ENCODE results near the gene ADGRV1.

ADGRV1 gene

GRCh38 chr5:91052977-91053740, 494.6 kb downstream of the ADGRV1 start:
- Histone ChIP-seq H2AFZ (ENCODE audit: low read depth, low read length, severe bottlenecking) (no peak overlapping the region), H3K79me2 (ENCODE audit: insufficient read depth, low read length) (no peaks in the 10 kb centered on the region), H3K36me3 (ENCODE audit: low read length) (no peaks in the 10 kb centered on the region), H3K9ac (ENCODE audit: low read length) (no peak overlapping the region), H3K9me3 (ENCODE audit: insufficient read depth, low read length) (no peaks in the 10 kb centered on the region), H3K9me2 (replicated peaks; ENCODE audit: insufficient read depth, low read length) (no peaks in the 10 kb centered on the region), H3K27ac (ENCODE audit: low read depth, low read length) (no peak overlapping the region), H3K27me3 (ENCODE audit: low read length) (no peaks in the 10 kb centered on the region), H3K4me3 (ENCODE audit: insufficient read depth, low read length, poor library complexity, severe bottlenecking) (no peak overlapping the region), H3F3A (ENCODE audit: insufficient read depth) (no peaks in the 10 kb centered on the region), H3K4me2 (ENCODE audit: low read depth, low read length, poor library complexity, severe bottlenecking) (no peak overlapping the region), H4K20me1 (ENCODE audit: low read depth, low read length) (no peaks in the 10 kb centered on the region)
- TF ChIP-seq EZH2phosphoT487 (conservative IDR thresholded peaks at IDR 0.05; ENCODE audit: low read length) = no peak
- TF ChIP-seq, protein P1, sequence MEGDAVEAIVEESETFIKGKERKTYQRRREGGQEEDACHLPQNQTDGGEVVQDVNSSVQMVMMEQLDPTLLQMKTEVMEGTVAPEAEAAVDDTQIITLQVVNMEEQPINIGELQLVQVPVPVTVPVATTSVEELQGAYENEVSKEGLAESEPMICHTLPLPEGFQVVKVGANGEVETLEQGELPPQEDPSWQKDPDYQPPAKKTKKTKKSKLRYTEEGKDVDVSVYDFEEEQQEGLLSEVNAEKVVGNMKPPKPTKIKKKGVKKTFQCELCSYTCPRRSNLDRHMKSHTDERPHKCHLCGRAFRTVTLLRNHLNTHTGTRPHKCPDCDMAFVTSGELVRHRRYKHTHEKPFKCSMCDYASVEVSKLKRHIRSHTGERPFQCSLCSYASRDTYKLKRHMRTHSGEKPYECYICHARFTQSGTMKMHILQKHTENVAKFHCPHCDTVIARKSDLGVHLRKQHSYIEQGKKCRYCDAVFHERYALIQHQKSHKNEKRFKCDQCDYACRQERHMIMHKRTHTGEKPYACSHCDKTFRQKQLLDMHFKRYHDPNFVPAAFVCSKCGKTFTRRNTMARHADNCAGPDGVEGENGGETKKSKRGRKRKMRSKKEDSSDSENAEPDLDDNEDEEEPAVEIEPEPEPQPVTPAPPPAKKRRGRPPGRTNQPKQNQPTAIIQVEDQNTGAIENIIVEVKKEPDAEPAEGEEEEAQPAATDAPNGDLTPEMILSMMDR (IDR thresholded peaks at IDR 0.05; ENCODE audit: insufficient read depth, low read length, poor library complexity, severe bottlenecking) = no peak

DNA sequence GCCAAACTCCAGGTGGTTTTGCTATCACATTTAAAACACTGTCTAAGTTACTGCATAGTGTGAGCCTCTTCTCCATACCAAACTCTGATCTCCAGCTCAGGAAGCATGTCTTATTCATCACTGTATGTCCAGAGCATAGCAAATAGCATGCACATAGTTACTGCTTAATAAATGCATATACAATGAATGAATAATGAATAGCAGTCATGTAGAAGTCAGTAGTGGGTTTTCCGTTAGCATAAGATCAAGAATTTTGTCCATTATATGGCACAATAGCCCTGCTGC, 495.1 kb downstream of the ADGRV1 start:
- Histone ChIP-seq H3F3A (ENCODE audit: insufficient read depth) (no peaks in the 10 kb centered on the region), H3K9ac (ENCODE audit: low read length) (no peak overlapping the region), H3K4me3 (ENCODE audit: insufficient read depth, low read length, poor library complexity, severe bottlenecking) (no peak overlapping the region), H3K36me3 (ENCODE audit: low read length) (no peaks in the 10 kb centered on the region), H3K9me3 (ENCODE audit: insufficient read depth, low read length) (no peaks in the 10 kb centered on the region), H3K4me2 (ENCODE audit: low read depth, low read length, poor library complexity, severe bottlenecking) (no peak overlapping the region), H4K20me1 (ENCODE audit: low read depth, low read length) (no peaks in the 10 kb centered on the region), H3K79me2 (ENCODE audit: insufficient read depth, low read length) (no peaks in the 10 kb centered on the region), H3K9me2 (replicated peaks; ENCODE audit: insufficient read depth, low read length) (no peaks in the 10 kb centered on the region), H3K27me3 (ENCODE audit: low read length) (no peaks in the 10 kb centered on the region), H3K27ac (ENCODE audit: low read depth, low read length) (no peak overlapping the region), H2AFZ (ENCODE audit: low read depth, low read length, severe bottlenecking) (no peak overlapping the region)
- TF ChIP-seq, protein P1 (IDR thresholded peaks at IDR 0.05; ENCODE audit: insufficient read depth, low read length, poor library complexity, severe bottlenecking) = no peak
- TF ChIP-seq EZH2phosphoT487 (conservative IDR thresholded peaks at IDR 0.05; ENCODE audit: low read length) = no peak

- Histone ChIP-seq H2AFZ (ENCODE audit: low read depth, low read length, severe bottlenecking) (no peak overlapping the region), H3K9me2 (replicated peaks; ENCODE audit: insufficient read depth, low read length) (no peaks in the 10 kb centered on the region), H3K9me3 (ENCODE audit: insufficient read depth, low read length) (no peaks in the 10 kb centered on the region), H3K27ac (ENCODE audit: low read depth, low read length) (no peak overlapping the region), H3K36me3 (ENCODE audit: low read length) (no peaks in the 10 kb centered on the region), H3K79me2 (ENCODE audit: insufficient read depth, low read length) (no peaks in the 10 kb centered on the region), H4K20me1 (ENCODE audit: low read depth, low read length) (no peaks in the 10 kb centered on the region), H3K27me3 (ENCODE audit: low read length) (no peaks in the 10 kb centered on the region), H3K4me2 (ENCODE audit: low read depth, low read length, poor library complexity, severe bottlenecking) (no peak overlapping the region), H3F3A (ENCODE audit: insufficient read depth) (no peaks in the 10 kb centered on the region), H3K4me3 (ENCODE audit: insufficient read depth, low read length, poor library complexity, severe bottlenecking) (no peak overlapping the region), H3K9ac (ENCODE audit: low read length) (no peak overlapping the region)
- no peak for TF ChIP-seq EZH2phosphoT487 (conservative IDR thresholded peaks at IDR 0.05; ENCODE audit: low read length)
- TF ChIP-seq, protein P1 (IDR thresholded peaks at IDR 0.05; ENCODE audit: insufficient read depth, low read length, poor library complexity, severe bottlenecking) = no peak
Measured at GRCh38 chr5:91058155-91058554, 499.6 kb downstream of the ADGRV1 start.

Data from SU-DHL-6 (cell line).